Frontal cortex (tissue), 4 donors: ENCODE measurements around the gene GPRIN3. TPM values are rescaled to one million over a fixed set of nuclear protein-coding genes. Genes with fewer than 3 reads are reported as not detected.
"Not testable (repeated sequence)": the region's sequence is repeated elsewhere in the genome, so short reads cannot be mapped to it uniquely, and the experiment has no call there.

ENCODE experiments used
- DNase-seq, 2 donors: peaks; one replicate each; pipeline ENCODE4 v3.0.0; 2012; ENCODE audit warnings: low spot score in 2 of 2
- FAIRE-seq: peaks from 2 replicates; lab custom pipeline; 2012; peaks lifted over from hg19 to GRCh38; lab: Jason Lieb, UNC
- total RNA-seq: library from RNA; depleted of rRNA; stranded (reverse); fragments of >200 nt; gene quantifications from one replicate; pipeline ENCODE4 v1.2.3, GENCODE V29; 2014
- donor health status: control.
- donor health status: control.
- donor health status: control.

Gene GPRIN3
- total RNA-seq, 1 donor from 2014 or later: 34.2 TPM

GRCh38 chr4:89316211-89316610 lies 8.6 kb upstream of the GPRIN3 start:
- DNase-seq (no peak), FAIRE-seq (no peak)

- no peak for DNase-seq
- no peak for FAIRE-seq
Observed at GRCh38 chr4:89314291-89314690, 6.7 kb upstream of the GPRIN3 start.

- DNase-seq: no peak
- no peak for FAIRE-seq
Observed at GRCh38 chr4:89312066-89312465, 4.5 kb upstream of the GPRIN3 start.

- FAIRE-seq (no peak), DNase-seq (no peak)
Observed at GRCh38 chr4:89311433-89311832, 3.8 kb upstream of the GPRIN3 start.

GRCh38 chr4:89309154-89309553 lies 1.6 kb upstream of the GPRIN3 start:
- FAIRE-seq, DNase-seq: not testable (repeated sequence)

- no peak for DNase-seq
- no peak for FAIRE-seq
Observed at GRCh38 chr4:89308161-89308500, 531 bp upstream of the GPRIN3 start.

- DNase-seq (no peak), FAIRE-seq (no peak)
Observed at GRCh38 chr4:89307178-89307445, 488 bp downstream of the GPRIN3 start.

- FAIRE-seq (no peak), DNase-seq (no peak)
Observed at GRCh38 chr4:89306486-89307177, 968 bp downstream of the GPRIN3 start.

- FAIRE-seq (no peak), DNase-seq (no peak)
Observed at GRCh38 chr4:89305712-89306437, 1.7 kb downstream of the GPRIN3 start.

GRCh38 chr4:89305028-89305427 lies 2.6 kb downstream of the GPRIN3 start:
- DNase-seq (no peak), FAIRE-seq (no peak)

GRCh38 chr4:89303814-89304388 lies 3.7 kb downstream of the GPRIN3 start:
- DNase-seq: no peak
- FAIRE-seq: peak; percentile 56

GRCh38 chr4:89303177-89303576 lies 4.4 kb downstream of the GPRIN3 start:
- DNase-seq (no peak), FAIRE-seq (no peak)

GRCh38 chr4:89301902-89302301 lies 5.7 kb downstream of the GPRIN3 start:
- FAIRE-seq: no peak

GRCh38 chr4:89301003-89301402 lies 6.6 kb downstream of the GPRIN3 start:
- DNase-seq (no peak), FAIRE-seq (no peak)

More at GRCh38 chr4:89301902-89302301, 5.7 kb downstream of the GPRIN3 start:
- DNase-seq: no peak

- FAIRE-seq (no peak), DNase-seq (no peak)
Observed at GRCh38 chr4:89300499-89300898, 7.1 kb downstream of the GPRIN3 start.

- DNase-seq: no peak
- FAIRE-seq: no peak
Observed at GRCh38 chr4:89300060-89300459, 7.5 kb downstream of the GPRIN3 start.

- no peak for DNase-seq
- no peak for FAIRE-seq
Observed at GRCh38 chr4:89299153-89299791, 8.3 kb downstream of the GPRIN3 start.

GRCh38 chr4:89298788-89299152 lies 8.8 kb downstream of the GPRIN3 start:
- DNase-seq (no peak), FAIRE-seq (no peak)

GRCh38 chr4:89298155-89298554 lies 9.4 kb downstream of the GPRIN3 start:
- DNase-seq (no peak), FAIRE-seq (no peak)

GRCh38 chr4:89296896-89297295 lies 10.7 kb downstream of the GPRIN3 start:
- DNase-seq (no peak), FAIRE-seq (no peak)

GRCh38 chr4:89296399-89296798 lies 11.2 kb downstream of the GPRIN3 start:
- DNase-seq (no peak), FAIRE-seq (no peak)
